A673 (cell line): ENCODE results near the gene ATG4C. TPM values are rescaled to one million over a fixed set of nuclear protein-coding genes. Genes with fewer than 3 reads are reported as not detected.
A peak's percentile ranks its signal among the peaks of the same experiment; 100 is the strongest.

ENCODE experiments used
- BruUV-seq: library from RNA; stranded (reverse); fragments of 400-500 nt; replicated peaks from 2 replicates; lab custom pipeline; 2021; lab: Mats Ljungman, UMichigan
- CTCF ChIA-PET: fragments of 300-600 bp; sonication (Branson Sonifier 250); formaldehyde crosslinking; loops from one replicate; lab custom pipeline; 2022; ENCODE audit warnings: antibody characterized with exemption; lab: Charles Lee
- POLR2A ChIA-PET: fragments of 300-600 bp; sonication (Branson Sonifier 250); formaldehyde crosslinking; loops from one replicate; lab custom pipeline; 2022; ENCODE audit warnings: antibody characterized with exemption; ENCODE audit not compliant: low non-redundant PET; lab: Charles Lee
- DNase-seq: peaks from one replicate; pipeline ENCODE4 v3.0.0-alpha.2; 2015; ENCODE audit warnings: low spot score
- H3K27ac ChIP-seq: fragments of 200-600 bp; sonication (generic); 2 replicates; pipeline ENCODE4 v1.5.1; 2016; ENCODE audit warnings: mixed run types, low read depth, mild to moderate bottlenecking, mixed read lengths, antibody characterized with exemption, low read length; ENCODE audit not compliant: poor library complexity, severe bottlenecking
- H3K27me3 ChIP-seq: fragments of 200-600 bp; sonication (generic); replicated peaks from 2 replicates; pipeline ENCODE4 v1.6.1; 2017; ENCODE audit warnings: mixed run types, low read depth, mild to moderate bottlenecking, mixed read lengths, antibody characterized with exemption, low read length; ENCODE audit not compliant: insufficient read depth, poor library complexity
- H3K36me3 ChIP-seq: fragments of 200-600 bp; sonication (generic); 2 replicates; pipeline ENCODE4 v1.6.1; 2016; ENCODE audit warnings: mixed run types, mild to moderate bottlenecking, mixed read lengths, antibody characterized with exemption, low read length; ENCODE audit not compliant: insufficient read depth, poor library complexity, severe bottlenecking
- H3K4me1 ChIP-seq: fragments of 200-600 bp; sonication (generic); 2 replicates; pipeline ENCODE4 v1.6.1; 2017; ENCODE audit warnings: mixed run types, mild to moderate bottlenecking, mixed read lengths, antibody characterized with exemption, low read length; ENCODE audit not compliant: insufficient read depth, poor library complexity, severe bottlenecking
- H3K4me3 ChIP-seq: fragments of 200-600 bp; sonication (generic); 2 replicates; pipeline ENCODE4 v1.5.1; 2016; ENCODE audit warnings: low read depth, mixed run types, mild to moderate bottlenecking, mixed read lengths, low read length; ENCODE audit not compliant: poor library complexity, severe bottlenecking
- H3K9me3 ChIP-seq: fragments of 200-600 bp; sonication (generic); 2 replicates; pipeline ENCODE4 v1.6.1; 2016; ENCODE audit warnings: mixed run types, low read depth, mild to moderate bottlenecking, mixed read lengths, antibody characterized with exemption, low read length; ENCODE audit not compliant: poor library complexity, severe bottlenecking
- EZH2 ChIP-seq: fragments of 200-600 bp; sonication (generic); IDR thresholded peaks from 2 replicates; pipeline ENCODE4 v1.6.1; 2017; ENCODE audit warnings: borderline replicate concordance, low read depth, mild to moderate bottlenecking, mixed read lengths, antibody characterized with exemption, low read length; ENCODE audit not compliant: poor library complexity, severe bottlenecking
- intact Hi-C: fragments of 100-400 bp; cut with micrococcal nuclease; formaldehyde crosslinking; loops from one replicate; pipeline ENCODE4 v1.10.0; 2022; ENCODE audit not compliant: unreplicated experiment
- total RNA-seq: library from RNA; stranded (reverse); gene quantifications from 2 replicates; pipeline ENCODE4 v1.2.3, GENCODE V29; 2021
- TF ChIP-seq, protein P1 (sequence below): fragments of 300-800, 200-600 bp; sonication (generic); conservative IDR thresholded peaks from 2 replicates; pipeline ENCODE4 v1.5.1; 2017; ENCODE audit warnings: low read depth, mild to moderate bottlenecking, antibody characterized with exemption, low read length, moderate library complexity, mixed read lengths

ATG4C gene
- total RNA-seq, 1 experiment from 2014 or later = 14.4 TPM

DNA sequence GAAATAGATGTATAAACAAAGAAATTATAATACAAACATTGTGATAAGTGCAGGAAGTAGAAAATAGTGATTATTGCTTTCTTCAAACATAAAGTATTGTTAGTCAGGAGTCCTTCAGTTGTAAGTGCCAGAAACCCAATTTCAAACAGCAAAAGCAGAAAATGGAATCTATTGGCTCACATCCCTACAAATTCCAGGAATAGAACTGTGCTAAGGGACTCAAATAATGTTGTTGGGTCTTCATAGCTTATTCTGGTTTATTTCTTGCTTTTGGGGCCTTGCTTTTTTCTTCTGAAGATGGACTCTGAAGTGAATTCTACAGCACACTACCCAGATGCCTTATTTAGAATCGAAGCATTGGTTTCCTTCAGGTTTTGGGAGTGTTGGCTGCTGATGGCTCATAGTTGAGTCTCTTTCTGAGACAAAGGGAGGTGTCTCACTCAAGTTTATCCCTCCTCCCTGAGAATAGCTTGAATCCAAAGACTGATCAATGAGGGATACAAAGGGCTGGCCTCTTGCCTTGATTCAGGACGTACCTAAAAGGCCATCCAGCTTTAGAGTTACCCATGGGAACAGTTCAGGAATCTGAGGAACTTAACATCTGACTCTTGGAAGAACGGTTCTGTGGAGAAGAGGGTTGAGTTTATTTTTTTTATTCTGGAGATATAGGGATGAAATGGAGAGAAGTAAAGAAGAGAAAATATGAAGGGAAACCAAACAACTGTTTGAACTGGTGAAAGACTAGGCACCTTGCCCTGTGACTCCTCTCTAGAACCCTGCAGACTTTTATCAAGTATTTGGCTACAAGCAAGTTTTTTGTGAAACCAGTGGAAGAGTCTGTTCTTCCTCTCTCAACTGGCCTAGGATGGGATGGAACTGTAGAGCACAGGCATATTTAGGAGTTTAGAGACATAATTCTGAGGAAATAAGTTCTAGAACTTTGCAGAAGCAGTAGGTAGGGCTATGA, 39.0 kb upstream of the ATG4C start:
- intact Hi-C loops = loop anchor here (5.0 kb wide), 1 partner anchor 568 kb away; no protein-coding TSS in a partner anchor
- ChIA-PET CTCF (interaction anchor here (2.6 kb wide), 1 partner anchor 237 kb away, joined by 15 read pairs; no protein-coding TSS in a partner anchor), POLR2A (no interaction called here)
- Histone ChIP-seq H3K27ac (no peak overlapping the region), H3K27me3 (no peaks in the 10 kb centered on the region), H3K9me3 (no peaks in the 10 kb centered on the region), H3K36me3 (no peaks in the 10 kb centered on the region), H3K4me1 (no peaks in the 10 kb centered on the region), H3K4me3 (no peak overlapping the region)
- no TSS peak for BruUV-seq
- no peak for DNase-seq
- TF ChIP-seq EZH2 = no peak
- TF ChIP-seq, protein P1, sequence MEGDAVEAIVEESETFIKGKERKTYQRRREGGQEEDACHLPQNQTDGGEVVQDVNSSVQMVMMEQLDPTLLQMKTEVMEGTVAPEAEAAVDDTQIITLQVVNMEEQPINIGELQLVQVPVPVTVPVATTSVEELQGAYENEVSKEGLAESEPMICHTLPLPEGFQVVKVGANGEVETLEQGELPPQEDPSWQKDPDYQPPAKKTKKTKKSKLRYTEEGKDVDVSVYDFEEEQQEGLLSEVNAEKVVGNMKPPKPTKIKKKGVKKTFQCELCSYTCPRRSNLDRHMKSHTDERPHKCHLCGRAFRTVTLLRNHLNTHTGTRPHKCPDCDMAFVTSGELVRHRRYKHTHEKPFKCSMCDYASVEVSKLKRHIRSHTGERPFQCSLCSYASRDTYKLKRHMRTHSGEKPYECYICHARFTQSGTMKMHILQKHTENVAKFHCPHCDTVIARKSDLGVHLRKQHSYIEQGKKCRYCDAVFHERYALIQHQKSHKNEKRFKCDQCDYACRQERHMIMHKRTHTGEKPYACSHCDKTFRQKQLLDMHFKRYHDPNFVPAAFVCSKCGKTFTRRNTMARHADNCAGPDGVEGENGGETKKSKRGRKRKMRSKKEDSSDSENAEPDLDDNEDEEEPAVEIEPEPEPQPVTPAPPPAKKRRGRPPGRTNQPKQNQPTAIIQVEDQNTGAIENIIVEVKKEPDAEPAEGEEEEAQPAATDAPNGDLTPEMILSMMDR = no peak

DNA sequence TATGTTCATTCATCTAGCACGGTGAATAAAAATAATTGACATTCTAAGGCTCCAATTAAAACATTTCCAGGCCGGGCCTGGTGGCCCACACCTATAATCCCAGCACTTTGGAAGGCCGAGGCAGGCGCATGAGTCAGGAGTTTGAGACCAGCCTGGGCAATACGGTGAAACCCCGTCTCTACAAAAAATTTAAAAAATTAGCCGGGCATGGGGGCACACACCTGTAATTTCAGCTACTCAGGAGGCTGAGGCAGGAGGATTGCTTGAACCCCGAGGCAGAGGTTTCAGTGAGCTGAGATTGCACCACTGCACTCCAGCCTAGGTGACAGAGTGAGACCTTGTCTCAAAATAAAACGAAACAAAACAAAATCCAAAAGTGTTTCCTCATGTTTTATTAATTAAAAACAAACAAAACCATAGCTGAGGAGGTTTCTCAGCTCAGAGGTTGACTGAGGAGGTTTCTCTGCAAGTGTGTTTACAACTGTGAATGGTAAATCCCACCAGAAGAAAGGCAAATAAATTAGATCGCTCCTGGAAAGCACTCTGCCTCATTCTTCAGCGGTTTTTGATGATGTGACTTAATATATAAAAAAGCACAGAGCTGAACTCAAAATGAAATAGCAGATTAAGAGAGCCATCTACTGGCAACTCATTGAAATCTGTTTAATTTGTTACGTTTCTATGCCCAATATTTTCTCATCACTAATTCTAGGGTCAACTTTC, 37.7 kb upstream of the ATG4C start:
- Histone ChIP-seq H3K36me3 (no peaks in the 10 kb centered on the region), H3K27me3 (no peaks in the 10 kb centered on the region), H3K4me1 (no peaks in the 10 kb centered on the region), H3K4me3 (peak overlapping the region; percentile 24), H3K27ac (no peak overlapping the region), H3K9me3 (no peaks in the 10 kb centered on the region)
- TF ChIP-seq, protein P1 = peak; percentile 76
- no peak for TF ChIP-seq EZH2
- no TSS peak for BruUV-seq
- ChIA-PET POLR2A (no interaction called here), CTCF (interaction anchor here (0.5 to 2.6 kb wide), 6 partner anchors 17 to 570 kb away, joined by 3 to 15 read pairs (median 8); no protein-coding TSS in a partner anchor)
- peak; percentile 77 for DNase-seq
- intact Hi-C loops = loop anchor here (1.0 kb wide), 2 partner anchors 216 to 238 kb away; no protein-coding TSS in a partner anchor

DNA sequence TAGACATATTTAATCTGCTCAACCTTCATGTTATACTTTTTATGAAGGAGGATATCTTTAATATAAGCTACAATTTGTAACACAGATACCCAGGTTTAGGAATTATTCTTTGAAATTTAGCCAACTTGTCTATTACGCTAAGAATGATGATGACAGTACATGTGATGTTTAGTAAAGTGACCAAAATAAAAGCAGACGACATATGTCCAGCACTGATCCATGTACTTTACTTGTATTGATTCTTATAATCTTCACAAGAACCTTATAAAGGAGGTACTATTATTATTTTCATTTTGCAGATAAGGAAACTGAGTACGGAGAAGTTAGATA, 37.2 kb upstream of the ATG4C start:
- DNase-seq = no peak
- no TSS peak for BruUV-seq
- intact Hi-C loops = loop anchor here (1.0 kb wide), 2 partner anchors 216 to 238 kb away; no protein-coding TSS in a partner anchor
- no peaks in the 10 kb centered on the region for H3K9me3 ChIP-seq
- H3K36me3 ChIP-seq = no peaks in the 10 kb centered on the region
- ChIA-PET POLR2A (no interaction called here), CTCF (interaction anchor here (0.6 to 2.6 kb wide), 5 partner anchors 17 to 571 kb away, joined by 3 to 15 read pairs (median 9); no protein-coding TSS in a partner anchor)
- H3K4me1 ChIP-seq = no peaks in the 10 kb centered on the region
- no peak overlapping the region for H3K4me3 ChIP-seq
- no peak for TF ChIP-seq EZH2
- TF ChIP-seq, protein P1 = no peak
- no peaks in the 10 kb centered on the region for H3K27me3 ChIP-seq
- H3K27ac ChIP-seq = no peak overlapping the region
